Stomach (tissue), 9 donors: ENCODE results near the gene TMEM87B. TPM values are rescaled to one million over a fixed set of nuclear protein-coding genes. Genes with fewer than 3 reads are reported as not detected.
A peak's percentile ranks its signal among the peaks of the same experiment; 100 is the strongest.

Experiments
- DNase-seq, 2 donors: peaks; one replicate each; pipeline versions ENCODE4 v3.0.0 to v3.0.0-alpha.2; 2013 to 2019
- H3K27ac ChIP-seq, 5 donors: fragments of 200-600 bp in 4 of 5; sonication (generic) in 4 of 5; one replicate each; pipeline ENCODE4 v1.5.1; 2013 to 2019; ENCODE audit warnings: mild to moderate bottlenecking in 1 of 5, moderate library complexity in 1 of 5
- H3K27me3 ChIP-seq, 3 donors: fragments of 200-600 bp; sonication (generic); one replicate each; pipeline ENCODE4 v1.5.1; 2017 to 2019; ENCODE audit warnings: mixed run types in 1 of 3
- H3K36me3 ChIP-seq, 4 donors: fragments of 200-600 bp; sonication (generic); 1 replicate in 3 of 4; 2 replicates in 1 of 4; pipeline ENCODE4 v1.5.1; 2016 to 2019
- H3K4me1 ChIP-seq, 4 donors: fragments of 200-600 bp; sonication (generic); one replicate each; pipeline ENCODE4 v1.5.1; 2016 to 2019
- H3K4me3 ChIP-seq, 4 donors: fragments of 200-600 bp; sonication (generic) in 3 of 4; one replicate each; pipeline ENCODE4 v1.5.1; 2016 to 2019; ENCODE audit warnings: mild to moderate bottlenecking in 1 of 4
- H3K9me3 ChIP-seq, 4 donors: fragments of 200-600 bp; sonication (generic); one replicate each; pipeline ENCODE4 v1.5.1; 2016 to 2019
- CTCF ChIP-seq, 7 experiments: fragments of 450-650 bp in 4 of 7; fragments of 200-600 bp in 3 of 7; sonication (generic) in 3 of 7; IDR thresholded peaks; one replicate each; pipeline ENCODE4 v1.5.1; 2016 to 2019; ENCODE audit warnings: antibody characterized with exemption in 7 of 7, control low read depth in 2 of 7, mild to moderate bottlenecking in 1 of 7
- EP300 ChIP-seq: sonication (generic); formaldehyde crosslinking; IDR thresholded peaks from one replicate; pipeline ENCODE4 v1.6.1; 2017; ENCODE audit warnings: antibody characterized with exemption
- POLR2A ChIP-seq, 4 donors: fragments of 450-650 bp; IDR thresholded peaks; one replicate each; pipeline ENCODE4 v1.6.1; 2016; ENCODE audit warnings: antibody characterized with exemption in 4 of 4, control low read depth in 2 of 4, mild to moderate bottlenecking in 1 of 4, moderate library complexity in 1 of 4
- POLR2AphosphoS5 ChIP-seq, 3 donors: sonication (generic); formaldehyde crosslinking; IDR thresholded peaks; one replicate each; pipeline ENCODE4 v1.6.1; 2016; ENCODE audit warnings: antibody characterized with exemption in 3 of 3
- WGBS, 5 donors: extraction: QIAGEN DNeasy Blood & Tissue Kit in 3 of 5; methylation state at CpG; one replicate each; pipeline versions ENCODE4 v1.1.5 to v1.1.7; 2013 to 2018; 5-methylcytosine and 5-hydroxymethylcytosine counted together
- intact Hi-C: fragments of 100-400 bp; cut with DNase I; formaldehyde crosslinking; loops from one replicate; pipeline ENCODE4 v1.15.1; 2023; ENCODE audit warnings: low total_unique reads
- polyA plus RNA-seq, 3 donors: library from polyadenylated mRNA; stranded (reverse); fragments of 200-250 nt; gene quantifications; one replicate each; pipeline ENCODE4 v1.2.3, GENCODE V29; 2013
- total RNA-seq, 5 donors: library from RNA; depleted of rRNA; stranded (reverse); fragments of >200 nt; gene quantifications; one replicate each; pipeline versions ENCODE4 v1.1.0 to v1.2.3, GENCODE V29; 2014 to 2016
- donor health status: healthy with polysubstance abuse.
- donor health status: Bipolar disorder and iron deficiency.
- donor health status: healthy.

The TMEM87B gene
- total and polyA plus RNA-seq, 8 donors = 3.7 to 62.2 (median 16.1) TPM

GRCh38 chr2:112089375-112089774, 34.3 kb downstream of the TMEM87B start:
- peak overlapping the region in 3 of 5 donors; percentile 18 to 71 (median 66) for H3K27ac ChIP-seq

GRCh38 chr2:112092286-112093041, 37.4 kb downstream of the TMEM87B start:
- Histone ChIP-seq H3K9me3 (no peaks in the 10 kb centered on the region), H3K4me1 (peaks cover 0 to 8% (median 3%) of the 10 kb centered on the region in 4 donors), H3K4me3 (no peak overlapping the region), H3K27me3 (no peaks in the 10 kb centered on the region), H3K36me3 (peaks cover 23 to 87% (median 74%) of the 10 kb centered on the region in 4 donors), H3K27ac (no peak overlapping the region)
- intact Hi-C loops = no loop called here
- no peak for TF ChIP-seq POLR2A (IDR thresholded peaks at IDR 0.05)
- TF ChIP-seq POLR2AphosphoS5 (IDR thresholded peaks at IDR 0.05) = no peak
- TF ChIP-seq EP300 = no peak
- no peak for TF ChIP-seq CTCF (IDR thresholded peaks at IDR 0.05)
- WGBS, 5 donors = 87 to 94% (median 89%) methylated on average over 6 of the region's 6 CpGs
- no peak for DNase-seq

More at GRCh38 chr2:112089375-112089774, 34.3 kb downstream of the TMEM87B start:
- Histone ChIP-seq H3K4me1 (peaks cover 0 to 8% (median 3%) of the 10 kb centered on the region in 4 donors), H3K36me3 (peaks cover 38 to 99% (median 86%) of the 10 kb centered on the region in 4 donors), H3K9me3 (no peaks in the 10 kb centered on the region), H3K4me3 (no peak overlapping the region), H3K27me3 (no peaks in the 10 kb centered on the region)
- no peak for DNase-seq
- TF ChIP-seq POLR2A (IDR thresholded peaks at IDR 0.05) (no peak), POLR2AphosphoS5 (IDR thresholded peaks at IDR 0.05) (peak in 1 of 3 donors; percentile 63), CTCF (IDR thresholded peaks at IDR 0.05) (no peak), EP300 (no peak)
- intact Hi-C loops = no loop called here
- 35 to 60% (median 51%) methylated on average over 5 of the region's 5 CpGs for whole genome bisulfite sequencing, 5 donors

- WGBS, 5 donors = 75 to 87% (median 81%) methylated on average over 1 of the region's 1 CpG
These were observed 38.1 kb downstream of the TMEM87B start for GRCh38 chr2:112093216-112093615.

GRCh38 chr2:112095681-112096080, 40.6 kb downstream of the TMEM87B start:
- peaks cover 18 to 87% (median 74%) of the 10 kb centered on the region in 4 donors for H3K36me3 ChIP-seq
- intact Hi-C loops = no loop called here
- DNase-seq = no peak
- TF ChIP-seq POLR2AphosphoS5 (IDR thresholded peaks at IDR 0.05) (no peak), EP300 (no peak), CTCF (IDR thresholded peaks at IDR 0.05) (no peak), POLR2A (IDR thresholded peaks at IDR 0.05) (no peak)
- WGBS, 5 donors = 82 to 91% (median 85%) methylated on average over 1 of the region's 1 CpG
- no peak overlapping the region for H3K27ac ChIP-seq
- no peaks in the 10 kb centered on the region for H3K4me1 ChIP-seq
- H3K27me3 ChIP-seq = no peaks in the 10 kb centered on the region
- H3K4me3 ChIP-seq = no peak overlapping the region
- no peaks in the 10 kb centered on the region for H3K9me3 ChIP-seq

More at GRCh38 chr2:112093216-112093615, 38.1 kb downstream of the TMEM87B start:
- Histone ChIP-seq H3K27ac (no peak overlapping the region), H3K4me1 (peaks cover 0 to 8% (median 3%) of the 10 kb centered on the region in 4 donors), H3K27me3 (no peaks in the 10 kb centered on the region), H3K9me3 (no peaks in the 10 kb centered on the region), H3K36me3 (peaks cover 16 to 87% (median 73%) of the 10 kb centered on the region in 4 donors), H3K4me3 (no peak overlapping the region)
- TF ChIP-seq POLR2A (IDR thresholded peaks at IDR 0.05) (no peak), EP300 (no peak), POLR2AphosphoS5 (IDR thresholded peaks at IDR 0.05) (no peak)
- DNase-seq = no peak
- intact Hi-C loops = no loop called here

- Histone ChIP-seq H3K36me3 (peaks cover 18 to 87% (median 75%) of the 10 kb centered on the region in 4 donors), H3K27me3 (no peaks in the 10 kb centered on the region), H3K27ac (no peak overlapping the region), H3K4me3 (no peak overlapping the region), H3K9me3 (no peaks in the 10 kb centered on the region), H3K4me1 (no peaks in the 10 kb centered on the region)
- intact Hi-C loops = no loop called here
- no peak for TF ChIP-seq POLR2A (IDR thresholded peaks at IDR 0.05)
- TF ChIP-seq CTCF (IDR thresholded peaks at IDR 0.05) = no peak
- no peak for TF ChIP-seq POLR2AphosphoS5 (IDR thresholded peaks at IDR 0.05)
- no peak for TF ChIP-seq EP300
- 79 to 85% (median 80%) methylated on average over 10 of the region's 10 CpGs for WGBS, 5 donors
- no peak for DNase-seq
These were observed 41.0 kb downstream of the TMEM87B start for GRCh38 chr2:112096098-112096497.
